Endothelial cell of umbilical vein (primary cell): Measurements from ENCODE around the gene S100A10. TPM values are rescaled to one million over a fixed set of nuclear protein-coding genes. Genes with fewer than 3 reads are reported as not detected.
A peak's percentile ranks its signal among the peaks of the same experiment; 100 is the strongest.

ENCODE experiments used
- BruUV-seq: library from RNA; stranded (reverse); fragments of 400-500 nt; replicated peaks from 2 replicates; lab custom pipeline; 2021; lab: Mats Ljungman, UMichigan
- CTCF ChIA-PET: fragments of 300-600, 350-600 bp; sonication (Branson Sonifier 250); formaldehyde crosslinking; loops from one replicate; lab custom pipeline; 2021; ENCODE audit warnings: antibody characterized with exemption, inconsistent platforms; lab: Charles Lee
- POLR2A ChIA-PET: fragments of 300-600, 350-600 bp; sonication (Branson Sonifier 250); formaldehyde crosslinking; loops from one replicate; lab custom pipeline; 2021; ENCODE audit warnings: antibody characterized with exemption, inconsistent platforms; lab: Charles Lee
- DNase-seq: peaks from one replicate; pipeline ENCODE4 v3.0.0-alpha.2; 2011; ENCODE audit warnings: low read depth, low spot score
- FAIRE-seq: peaks from 2 replicates; lab custom pipeline; 2011; peaks lifted over from hg19 to GRCh38; lab: Jason Lieb, UNC
- H2AFZ ChIP-seq: 2 replicates; pipeline ENCODE4 v1.6.0; 2012; ENCODE audit warnings: low read depth, low read length, control low read depth, inconsistent platforms
- H3K27ac ChIP-seq: 2 replicates; pipeline ENCODE4 v1.5.1; 2011; ENCODE audit warnings: low read depth, mild to moderate bottlenecking, control low read depth, low read length, moderate library complexity; ENCODE audit not compliant: insufficient read depth
- H3K27me3 ChIP-seq, 2 experiments: 2 replicates each; pipeline versions ENCODE4 v1.6.0 to v1.6.1; 2011; ENCODE audit warnings: low read length in 2 of 2, mixed read lengths in 1 of 2; ENCODE audit not compliant: control insufficient read depth in 2 of 2, insufficient read depth in 2 of 2
- H3K36me3 ChIP-seq, 2 experiments: 2 replicates in 1 of 2; 3 replicates in 1 of 2; pipeline ENCODE4 v1.5.1; 2011; ENCODE audit warnings: low read length in 2 of 2, mild to moderate bottlenecking in 1 of 2, moderate library complexity in 1 of 2; ENCODE audit not compliant: control insufficient read depth in 2 of 2, insufficient read depth in 2 of 2; ENCODE audit errors: extremely low read depth in 1 of 2
- H3K4me1 ChIP-seq: 3 replicates; pipeline ENCODE4 v1.5.1; 2011; ENCODE audit warnings: mild to moderate bottlenecking, low read length; ENCODE audit not compliant: control insufficient read depth, insufficient read depth; ENCODE audit errors: extremely low read depth
- H3K4me2 ChIP-seq: 2 replicates; pipeline ENCODE4 v1.6.1; 2011; ENCODE audit warnings: low read length, control low read depth, mixed read lengths; ENCODE audit not compliant: insufficient read depth
- H3K4me3 ChIP-seq, 3 experiments: fragments of 200-600 bp in 1 of 3; sonication (generic), shearing (Covaris generic) in 1 of 3; replicated peaks in 1 of 3; 2 replicates each; pipeline ENCODE4 v1.5.1; 2011 to 2016; ENCODE audit warnings: control low read depth in 3 of 3, low read length in 3 of 3, mild to moderate bottlenecking in 2 of 3, inconsistent platforms in 1 of 3, low read depth in 1 of 3, moderate library complexity in 1 of 3; ENCODE audit not compliant: insufficient read depth in 1 of 3
- H3K79me2 ChIP-seq: 2 replicates; pipeline ENCODE4 v1.6.0; 2012; ENCODE audit warnings: low read length, inconsistent platforms; ENCODE audit not compliant: control insufficient read depth, insufficient read depth
- H3K9ac ChIP-seq: replicated peaks from 2 replicates; pipeline ENCODE3; 2011; ENCODE audit warnings: low read length, control low read depth; ENCODE audit not compliant: insufficient read depth; ENCODE audit errors: extremely low read depth
- H3K9me1 ChIP-seq: replicated peaks from 3 replicates; pipeline ENCODE4 v1.6.0; 2011; ENCODE audit warnings: mild to moderate bottlenecking, low read length; ENCODE audit not compliant: control insufficient read depth, insufficient read depth; ENCODE audit errors: extremely low read depth
- H3K9me3 ChIP-seq: replicated peaks from 2 replicates; pipeline ENCODE4 v1.5.1; 2012; ENCODE audit warnings: low read length, inconsistent platforms; ENCODE audit not compliant: control insufficient read depth, insufficient read depth
- H4K20me1 ChIP-seq: replicated peaks from 2 replicates; pipeline ENCODE3; 2011; ENCODE audit warnings: mild to moderate bottlenecking, low read length; ENCODE audit not compliant: control insufficient read depth, insufficient read depth; ENCODE audit errors: extremely low read depth
- EZH2 ChIP-seq: IDR thresholded peaks from 2 replicates; pipeline ENCODE4 v1.6.1; 2012; ENCODE audit warnings: borderline replicate concordance, low read depth, mild to moderate bottlenecking, moderate library complexity, low read length, inconsistent platforms; ENCODE audit not compliant: severe bottlenecking
- FOS ChIP-seq: IDR thresholded peaks from 2 replicates; pipeline ENCODE4 v1.6.1; 2011; ENCODE audit warnings: mild to moderate bottlenecking, low read length, moderate library complexity, borderline replicate concordance; ENCODE audit not compliant: insufficient read depth
- GATA2 ChIP-seq: IDR thresholded peaks from 2 replicates; pipeline ENCODE4 v1.7.0; 2011; ENCODE audit warnings: low read depth, mild to moderate bottlenecking, moderate library complexity, mixed read lengths, low read length; ENCODE audit not compliant: insufficient read length, insufficient read depth
- JUN ChIP-seq: IDR thresholded peaks from 2 replicates; pipeline ENCODE4 v1.6.1; 2011; ENCODE audit warnings: borderline replicate concordance, low read depth; ENCODE audit not compliant: insufficient read length, insufficient read depth
- MYC ChIP-seq: IDR thresholded peaks from one replicate; pipeline ENCODE4 v1.6.1; 2011; ENCODE audit warnings: mild to moderate bottlenecking, low read depth, low read length
- POLR2A ChIP-seq: IDR thresholded peaks from 2 replicates; pipeline ENCODE4 v1.6.1; 2012; ENCODE audit warnings: low read depth, mild to moderate bottlenecking, control low read depth, low read length
- POLR2AphosphoS5 ChIP-seq: IDR thresholded peaks from 2 replicates; pipeline ENCODE4 v1.6.1; 2012; ENCODE audit warnings: low read depth, mild to moderate bottlenecking, control low read depth, low read length, moderate library complexity; ENCODE audit not compliant: insufficient read depth
- dilution Hi-C: fragments of 300-500 bp; cut with MboI; formaldehyde crosslinking; loops from one replicate; pipeline ENCODE4 v1.15.0; 2019; ENCODE audit warnings: low sequenced_read_pairs; ENCODE audit not compliant: extremely low pct_ligation_motif_present
- intact Hi-C: fragments of 100-400 bp; cut with micrococcal nuclease; formaldehyde crosslinking; loops from one replicate; pipeline ENCODE4 v1.10.0; 2022
- polyA plus RNA-seq, 4 experiments: library from polyadenylated mRNA; depleted of rRNA in 3 of 4; stranded (reverse) in 3 of 4; unstranded in 1 of 4; fragments of >200 nt; gene quantifications; 2 replicates each; pipeline versions ENCODE4 v1.2.1 to v1.2.3, GENCODE V29; 2011 to 2012; ENCODE audit warnings: missing spikeins in 1 of 4
- total RNA-seq: library from RNA; stranded (reverse); gene quantifications from 2 replicates; pipeline ENCODE4 v1.2.3, GENCODE V29; 2021
- TF ChIP-seq, protein P1 (sequence below): IDR thresholded peaks from 2 replicates; pipeline ENCODE4 v1.6.1; 2011; ENCODE audit not compliant: insufficient read depth, insufficient read length
- TF ChIP-seq, protein P2 (sequence below), 2 donors: IDR thresholded peaks; 1 replicate in 1 of 2; 2 replicates in 1 of 2; pipeline ENCODE4 v1.5.1; 2011; ENCODE audit warnings: low read length in 2 of 2, mild to moderate bottlenecking in 2 of 2, moderate library complexity in 2 of 2, control low read depth in 1 of 2, inconsistent platforms in 1 of 2, low read depth in 1 of 2; ENCODE audit not compliant: insufficient read depth in 1 of 2; ENCODE audit errors: extremely low read depth in 1 of 2

S100A10 gene
- total and polyA plus RNA-seq, 2 donors (not counting 3 experiments of a cell fraction or from before 2014, with no cell fraction given): 76.8 to 779 TPM

DNA sequence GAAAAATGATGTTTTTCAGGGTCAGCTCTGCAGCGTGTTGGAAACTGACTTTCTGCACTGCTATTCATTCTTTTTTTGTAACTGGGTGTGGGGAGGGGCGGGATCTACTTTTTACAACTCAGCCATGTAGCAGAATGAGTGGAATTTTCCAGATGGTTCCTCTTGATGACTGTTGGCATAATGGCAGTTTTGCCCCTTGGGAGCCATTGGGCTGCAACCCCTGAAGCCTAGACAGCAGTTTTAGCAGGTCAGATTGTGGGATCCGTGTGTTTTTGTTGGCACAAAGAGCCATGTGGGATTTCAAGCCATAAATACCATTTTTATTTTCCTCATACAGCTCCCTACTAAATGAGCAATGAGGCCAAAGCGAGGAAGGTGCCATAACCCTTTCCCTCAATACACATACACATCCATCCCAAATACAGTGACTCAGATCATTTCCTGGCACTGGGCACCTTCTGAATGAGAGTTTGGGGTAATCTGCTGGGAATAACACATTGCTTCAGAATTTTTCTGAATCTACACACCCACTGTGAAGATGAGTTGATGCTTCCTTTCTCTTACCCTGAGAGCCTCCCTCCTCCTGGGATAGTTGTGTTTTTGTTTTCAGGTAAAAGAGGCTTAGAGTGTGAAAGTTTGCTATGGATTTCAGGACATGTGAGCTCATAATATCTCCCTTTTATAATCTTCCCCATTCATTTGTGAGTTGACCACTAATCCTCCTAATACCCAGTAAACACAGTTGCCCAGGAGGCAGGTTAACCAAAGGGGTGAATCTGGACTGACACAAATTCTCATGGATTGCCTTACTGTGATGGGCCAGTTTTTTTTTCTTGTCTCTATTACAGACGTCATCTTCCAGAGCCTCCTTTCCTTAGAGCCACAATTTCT lies 13.1 kb downstream of the S100A10 start:
- no TSS peak for BruUV-seq
- dilution Hi-C loops (no loop called here), intact Hi-C loops (loop anchor here (1.0 kb wide), 1 partner anchor 8 kb away; no protein-coding TSS in a partner anchor)
- Histone ChIP-seq H4K20me1 (no peaks in the 10 kb centered on the region), H3K4me1 (peaks cover 19% of the 10 kb centered on the region), H3K27me3 (no peaks in the 10 kb centered on the region), H3K9me3 (no peaks in the 10 kb centered on the region), H3K79me2 (peaks cover 13% of the 10 kb centered on the region), H3K9me1 (no peaks in the 10 kb centered on the region), H3K9ac (no peak overlapping the region), H3K36me3 (peaks cover 25 to 27% of the 10 kb centered on the region in 2 experiments), H2AFZ (no peak overlapping the region), H3K4me2 (peak overlapping the region; percentile 2), H3K27ac (peak overlapping the region; percentile 26), H3K4me3 (no peak overlapping the region)
- FAIRE-seq (peak; percentile 69), DNase-seq (peak; percentile 75)
- POLR2A ChIA-PET: interaction anchor here (2.0 kb wide), 1 partner anchor 9 kb away, joined by 8 read pairs; no protein-coding TSS in a partner anchor
- no peak for TF ChIP-seq GATA2
- TF ChIP-seq FOS: peak; percentile 51
- TF ChIP-seq JUN: peak; percentile 47
- CTCF ChIA-PET: interaction anchor here (0.9 to 7.5 kb wide), 9 partner anchors 8 to 91 kb away, joined by 4 to 57 read pairs (median 8); partner anchors contain the start of genes S100A10 and THEM4

DNA sequence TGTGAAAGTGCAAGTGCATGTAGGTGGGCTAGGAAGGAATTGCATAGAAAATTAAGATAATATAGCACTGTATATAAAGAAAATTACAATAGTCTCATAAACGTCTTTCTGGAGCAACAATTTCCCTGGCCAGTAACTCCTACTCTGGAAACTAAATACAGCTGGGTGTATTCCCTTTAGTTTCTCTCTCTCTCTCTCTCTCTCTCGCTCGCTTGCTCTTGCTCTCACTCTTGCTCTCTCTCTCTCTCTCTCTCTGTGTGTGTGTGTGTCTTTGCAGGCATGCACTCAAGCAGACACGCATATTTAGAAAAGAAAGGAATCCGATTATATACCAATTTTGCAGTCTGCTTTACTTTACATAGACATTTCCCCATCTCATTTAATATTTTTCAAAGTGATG lies 14.7 kb downstream of the S100A10 start:
- dilution Hi-C loops (no loop called here), intact Hi-C loops (no loop called here)
- DNase-seq (no peak), FAIRE-seq (no peak)
- Histone ChIP-seq H3K4me3 (no peak overlapping the region), H3K9ac (no peak overlapping the region), H3K4me1 (peaks cover 19% of the 10 kb centered on the region), H3K27ac (no peak overlapping the region), H4K20me1 (no peaks in the 10 kb centered on the region), H3K36me3 (peaks cover 10 to 16% of the 10 kb centered on the region in 2 experiments), H3K9me1 (no peaks in the 10 kb centered on the region), H2AFZ (no peak overlapping the region), H3K27me3 (no peaks in the 10 kb centered on the region), H3K4me2 (no peak overlapping the region), H3K79me2 (peaks cover 2% of the 10 kb centered on the region), H3K9me3 (no peaks in the 10 kb centered on the region)
- no TSS peak for BruUV-seq
- POLR2A ChIA-PET: no interaction called here
- CTCF ChIA-PET: interaction anchor here (1.3 to 7.5 kb wide), 2 partner anchors 10 to 22 kb away, joined by 4 to 57 read pairs; no protein-coding TSS in a partner anchor
- no peak for TF ChIP-seq MYC
- no peak for TF ChIP-seq FOS
- TF ChIP-seq, protein P1, sequence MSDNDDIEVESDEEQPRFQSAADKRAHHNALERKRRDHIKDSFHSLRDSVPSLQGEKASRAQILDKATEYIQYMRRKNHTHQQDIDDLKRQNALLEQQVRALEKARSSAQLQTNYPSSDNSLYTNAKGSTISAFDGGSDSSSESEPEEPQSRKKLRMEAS: no peak
- TF ChIP-seq EZH2: no peak
- TF ChIP-seq, protein P2, sequence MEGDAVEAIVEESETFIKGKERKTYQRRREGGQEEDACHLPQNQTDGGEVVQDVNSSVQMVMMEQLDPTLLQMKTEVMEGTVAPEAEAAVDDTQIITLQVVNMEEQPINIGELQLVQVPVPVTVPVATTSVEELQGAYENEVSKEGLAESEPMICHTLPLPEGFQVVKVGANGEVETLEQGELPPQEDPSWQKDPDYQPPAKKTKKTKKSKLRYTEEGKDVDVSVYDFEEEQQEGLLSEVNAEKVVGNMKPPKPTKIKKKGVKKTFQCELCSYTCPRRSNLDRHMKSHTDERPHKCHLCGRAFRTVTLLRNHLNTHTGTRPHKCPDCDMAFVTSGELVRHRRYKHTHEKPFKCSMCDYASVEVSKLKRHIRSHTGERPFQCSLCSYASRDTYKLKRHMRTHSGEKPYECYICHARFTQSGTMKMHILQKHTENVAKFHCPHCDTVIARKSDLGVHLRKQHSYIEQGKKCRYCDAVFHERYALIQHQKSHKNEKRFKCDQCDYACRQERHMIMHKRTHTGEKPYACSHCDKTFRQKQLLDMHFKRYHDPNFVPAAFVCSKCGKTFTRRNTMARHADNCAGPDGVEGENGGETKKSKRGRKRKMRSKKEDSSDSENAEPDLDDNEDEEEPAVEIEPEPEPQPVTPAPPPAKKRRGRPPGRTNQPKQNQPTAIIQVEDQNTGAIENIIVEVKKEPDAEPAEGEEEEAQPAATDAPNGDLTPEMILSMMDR (IDR thresholded peaks at IDR 0.05; ENCODE audit: extremely low read depth in 1 of 2, insufficient read depth in 1 of 2, low read depth in 1 of 2, low read length in 2 of 2): no peak
- TF ChIP-seq POLR2A: no peak
- no peak for TF ChIP-seq POLR2AphosphoS5
- no peak for TF ChIP-seq JUN
- no peak for TF ChIP-seq GATA2
